Measurements from ENCODE around the gene CRYBG3. TPM values are rescaled to one million over a fixed set of nuclear protein-coding genes. Genes with fewer than 3 reads are reported as not detected.

CRYBG3 gene
- total and polyA plus RNA-seq, 2 donors: 5.4 to 9.2 TPM

DNA sequence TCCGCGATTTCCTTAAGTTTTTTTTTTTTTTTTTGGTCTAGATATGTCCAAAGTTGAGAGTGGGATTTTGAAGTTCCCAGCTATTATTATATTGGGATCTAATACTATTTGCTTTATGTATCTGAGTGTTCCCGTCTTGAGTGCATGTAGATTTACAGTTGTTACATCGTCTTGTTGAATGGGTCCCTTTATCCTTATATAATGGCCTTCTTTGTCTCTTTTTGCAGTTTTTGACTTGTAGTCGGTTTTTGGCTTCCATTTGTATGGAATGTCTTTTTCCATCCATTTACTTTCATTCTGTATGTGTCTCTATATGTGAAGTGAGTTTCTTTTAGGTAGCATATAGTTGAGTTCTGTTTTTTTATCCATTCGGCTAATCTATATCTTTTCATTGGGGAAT lies 35.6 kb downstream of the CRYBG3 start:
- Histone ChIP-seq H3K9me3 (ENCODE audit: control insufficient read depth in 2 of 2, insufficient read depth in 1 of 2, low read length in 1 of 2) (no peaks in the 10 kb centered on the region), H3K36me3 (ENCODE audit: control insufficient read depth in 2 of 2, insufficient read depth in 2 of 2, low read length in 1 of 2) (no peaks in the 10 kb centered on the region), H3K27ac (ENCODE audit: low read depth in 1 of 2, low read length in 1 of 2) (no peak overlapping the region), H3K4me3 (ENCODE audit: low read length in 2 of 2) (no peak overlapping the region), H3K4me1 (ENCODE audit: control insufficient read depth in 2 of 2, insufficient read depth in 2 of 2, low read length in 2 of 2) (no peaks in the 10 kb centered on the region), H3K27me3 (ENCODE audit: control insufficient read depth in 2 of 2, insufficient read depth in 1 of 2, low read length in 1 of 2) (no peaks in the 10 kb centered on the region)
- DNase-seq (ENCODE audit: low read depth in 6 of 9, low spot score in 9 of 9): no peak
- WGBS: 98% methylated on average over 6 of the region's 6 CpGs

DNA sequence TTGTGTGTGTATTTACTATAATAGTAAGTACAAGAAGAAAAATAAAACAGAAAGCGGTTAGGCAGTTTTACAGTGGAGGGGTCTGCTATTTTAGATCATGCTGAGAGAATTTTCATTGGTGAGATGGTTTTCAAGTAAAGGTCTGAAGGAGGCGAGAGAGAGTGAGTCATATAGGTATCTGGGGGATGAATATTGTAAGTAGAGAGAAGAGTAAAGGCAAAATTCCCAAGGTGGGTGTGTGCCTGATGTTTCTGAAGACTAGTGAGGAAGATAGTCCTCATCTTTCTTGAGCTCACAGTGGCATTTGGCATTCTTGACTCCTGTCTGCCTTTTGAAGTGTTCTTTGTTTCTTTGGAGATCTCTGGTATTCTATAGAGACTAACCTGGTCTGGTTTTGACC lies 38.6 kb downstream of the CRYBG3 start:
- Histone ChIP-seq H3K36me3 (ENCODE audit: control insufficient read depth in 2 of 2, insufficient read depth in 2 of 2, low read length in 1 of 2) (no peaks in the 10 kb centered on the region), H3K4me3 (ENCODE audit: low read length in 2 of 2) (no peak overlapping the region), H3K4me1 (ENCODE audit: control insufficient read depth in 2 of 2, insufficient read depth in 2 of 2, low read length in 2 of 2) (no peaks in the 10 kb centered on the region), H3K9me3 (ENCODE audit: control insufficient read depth in 2 of 2, insufficient read depth in 1 of 2, low read length in 1 of 2) (no peaks in the 10 kb centered on the region), H3K27me3 (ENCODE audit: control insufficient read depth in 2 of 2, insufficient read depth in 1 of 2, low read length in 1 of 2) (no peaks in the 10 kb centered on the region), H3K27ac (ENCODE audit: low read depth in 1 of 2, low read length in 1 of 2) (no peak overlapping the region)
- DNase-seq (ENCODE audit: low read depth in 6 of 9, low spot score in 9 of 9): no peak
- 94% methylated on average over 2 of the region's 2 CpGs for WGBS

DNA sequence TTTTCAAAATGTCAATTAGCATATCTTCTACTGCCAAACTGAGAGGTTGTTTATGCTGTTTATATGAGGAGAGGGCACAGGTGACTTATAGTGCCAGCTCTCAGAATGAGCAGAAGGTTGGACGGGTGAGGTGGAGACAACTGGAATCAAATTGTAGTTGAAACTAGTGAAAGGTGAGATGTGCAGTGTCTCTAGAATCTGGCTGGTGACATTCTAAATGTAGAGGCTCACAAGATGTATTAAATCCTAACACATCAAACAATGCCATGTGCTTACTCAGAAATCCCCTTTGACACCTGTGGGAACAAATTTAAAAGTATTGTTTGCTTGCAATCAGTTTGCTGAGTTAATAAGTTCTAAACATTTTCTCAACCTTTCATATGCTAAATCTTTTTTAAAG lies 40.8 kb downstream of the CRYBG3 start:
- no peak overlapping the region for H3K27ac ChIP-seq (ENCODE audit: low read depth in 1 of 2, low read length in 1 of 2)
- H3K36me3 ChIP-seq (ENCODE audit: control insufficient read depth in 2 of 2, insufficient read depth in 2 of 2, low read length in 1 of 2): no peaks in the 10 kb centered on the region
- DNase-seq (ENCODE audit: low read depth in 6 of 9, low spot score in 9 of 9): no peak
- WGBS: 98% methylated on average over 1 of the region's 1 CpG
- H3K4me1 ChIP-seq (ENCODE audit: control insufficient read depth in 2 of 2, insufficient read depth in 2 of 2, low read length in 2 of 2): no peaks in the 10 kb centered on the region
- H3K27me3 ChIP-seq (ENCODE audit: control insufficient read depth in 2 of 2, insufficient read depth in 1 of 2, low read length in 1 of 2): no peaks in the 10 kb centered on the region
- H3K4me3 ChIP-seq (ENCODE audit: low read length in 2 of 2): no peak overlapping the region
- no peaks in the 10 kb centered on the region for H3K9me3 ChIP-seq (ENCODE audit: control insufficient read depth in 2 of 2, insufficient read depth in 1 of 2, low read length in 1 of 2)

DNA sequence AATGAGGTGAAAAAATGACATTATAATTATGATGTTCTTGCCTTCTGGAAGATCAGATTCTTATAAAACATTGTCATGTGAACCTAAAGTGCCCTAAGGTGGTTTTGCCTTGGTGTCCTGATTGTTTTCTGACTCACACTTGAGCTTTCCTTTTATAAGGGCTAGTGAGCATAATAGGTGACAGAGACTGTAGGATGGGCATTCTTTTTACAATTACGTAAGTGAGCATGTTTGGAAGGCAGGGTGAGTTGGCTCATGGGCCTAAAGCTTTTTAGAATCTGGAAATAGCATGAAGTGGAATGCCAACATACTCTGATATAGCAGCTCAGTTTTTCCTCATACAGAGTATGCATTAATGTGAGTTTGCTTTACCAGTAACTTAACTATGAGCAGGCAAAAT lies 41.2 kb downstream of the CRYBG3 start:
- H3K27me3 ChIP-seq (ENCODE audit: control insufficient read depth in 2 of 2, insufficient read depth in 1 of 2, low read length in 1 of 2): no peaks in the 10 kb centered on the region
- H3K4me1 ChIP-seq (ENCODE audit: control insufficient read depth in 2 of 2, insufficient read depth in 2 of 2, low read length in 2 of 2): no peaks in the 10 kb centered on the region
- 100% methylated on average over 1 of the region's 1 CpG for WGBS
- H3K9me3 ChIP-seq (ENCODE audit: control insufficient read depth in 2 of 2, insufficient read depth in 1 of 2, low read length in 1 of 2): no peaks in the 10 kb centered on the region
- no peak for DNase-seq (ENCODE audit: low read depth in 6 of 9, low spot score in 9 of 9)
- H3K4me3 ChIP-seq (ENCODE audit: low read length in 2 of 2): no peak overlapping the region
- H3K27ac ChIP-seq (ENCODE audit: low read depth in 1 of 2, low read length in 1 of 2): no peak overlapping the region
- no peaks in the 10 kb centered on the region for H3K36me3 ChIP-seq (ENCODE audit: control insufficient read depth in 2 of 2, insufficient read depth in 2 of 2, low read length in 1 of 2)

DNA sequence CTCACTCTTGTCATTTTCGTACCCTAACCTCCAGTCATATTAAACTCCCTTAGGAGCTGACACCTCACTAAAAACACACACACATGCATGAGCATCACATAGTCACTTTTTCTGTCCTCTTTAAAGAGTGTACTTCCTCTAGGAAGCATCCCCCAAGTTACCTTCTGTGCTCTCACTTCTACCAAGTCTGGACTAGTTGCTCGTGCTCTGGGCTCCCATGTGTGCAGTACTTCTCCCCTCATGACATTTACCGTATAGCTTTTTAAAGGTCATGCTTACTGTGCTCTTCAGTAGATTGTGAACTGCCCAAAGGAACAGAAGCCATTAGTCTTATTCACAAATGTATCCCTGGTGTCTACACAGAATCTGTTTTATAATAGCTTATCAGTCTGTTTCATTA lies 42.0 kb downstream of the CRYBG3 start:
- Histone ChIP-seq H3K4me3 (ENCODE audit: low read length in 2 of 2) (no peak overlapping the region), H3K27me3 (ENCODE audit: control insufficient read depth in 2 of 2, insufficient read depth in 1 of 2, low read length in 1 of 2) (no peaks in the 10 kb centered on the region), H3K36me3 (ENCODE audit: control insufficient read depth in 2 of 2, insufficient read depth in 2 of 2, low read length in 1 of 2) (no peaks in the 10 kb centered on the region), H3K4me1 (ENCODE audit: control insufficient read depth in 2 of 2, insufficient read depth in 2 of 2, low read length in 2 of 2) (no peaks in the 10 kb centered on the region), H3K9me3 (ENCODE audit: control insufficient read depth in 2 of 2, insufficient read depth in 1 of 2, low read length in 1 of 2) (no peaks in the 10 kb centered on the region), H3K27ac (ENCODE audit: low read depth in 1 of 2, low read length in 1 of 2) (no peak overlapping the region)
- no peak for DNase-seq (ENCODE audit: low read depth in 6 of 9, low spot score in 9 of 9)
- 96% methylated on average over 3 of the region's 3 CpGs for WGBS

DNA sequence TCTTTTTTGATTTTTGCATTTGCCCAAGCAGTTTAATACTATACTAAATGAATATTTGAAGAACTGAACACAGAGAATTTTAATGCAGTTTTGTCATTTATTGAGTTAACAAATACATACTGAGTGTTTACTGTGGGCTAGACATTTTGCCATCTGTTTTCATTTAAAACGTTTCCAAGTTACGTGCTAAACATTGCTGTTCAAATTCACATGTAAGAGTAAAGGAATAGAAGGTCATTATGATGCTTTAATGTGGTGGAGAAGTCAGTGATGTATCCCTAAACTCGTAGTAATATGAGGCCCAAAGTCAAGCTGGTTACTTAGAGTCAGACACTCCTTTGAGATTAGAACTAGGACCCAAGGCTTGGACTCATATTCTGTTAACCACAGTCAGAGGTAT lies 49.4 kb downstream of the CRYBG3 start:
- Histone ChIP-seq H3K4me3 (ENCODE audit: low read length in 2 of 2) (no peak overlapping the region), H3K9me3 (ENCODE audit: control insufficient read depth in 2 of 2, insufficient read depth in 1 of 2, low read length in 1 of 2) (no peaks in the 10 kb centered on the region), H3K27me3 (ENCODE audit: control insufficient read depth in 2 of 2, insufficient read depth in 1 of 2, low read length in 1 of 2) (no peaks in the 10 kb centered on the region), H3K4me1 (ENCODE audit: control insufficient read depth in 2 of 2, insufficient read depth in 2 of 2, low read length in 2 of 2) (no peaks in the 10 kb centered on the region), H3K36me3 (ENCODE audit: control insufficient read depth in 2 of 2, insufficient read depth in 2 of 2, low read length in 1 of 2) (no peaks in the 10 kb centered on the region), H3K27ac (ENCODE audit: low read depth in 1 of 2, low read length in 1 of 2) (no peak overlapping the region)
- no peak for DNase-seq (ENCODE audit: low read depth in 6 of 9, low spot score in 9 of 9)
- 95% methylated on average over 3 of the region's 3 CpGs for WGBS

DNA sequence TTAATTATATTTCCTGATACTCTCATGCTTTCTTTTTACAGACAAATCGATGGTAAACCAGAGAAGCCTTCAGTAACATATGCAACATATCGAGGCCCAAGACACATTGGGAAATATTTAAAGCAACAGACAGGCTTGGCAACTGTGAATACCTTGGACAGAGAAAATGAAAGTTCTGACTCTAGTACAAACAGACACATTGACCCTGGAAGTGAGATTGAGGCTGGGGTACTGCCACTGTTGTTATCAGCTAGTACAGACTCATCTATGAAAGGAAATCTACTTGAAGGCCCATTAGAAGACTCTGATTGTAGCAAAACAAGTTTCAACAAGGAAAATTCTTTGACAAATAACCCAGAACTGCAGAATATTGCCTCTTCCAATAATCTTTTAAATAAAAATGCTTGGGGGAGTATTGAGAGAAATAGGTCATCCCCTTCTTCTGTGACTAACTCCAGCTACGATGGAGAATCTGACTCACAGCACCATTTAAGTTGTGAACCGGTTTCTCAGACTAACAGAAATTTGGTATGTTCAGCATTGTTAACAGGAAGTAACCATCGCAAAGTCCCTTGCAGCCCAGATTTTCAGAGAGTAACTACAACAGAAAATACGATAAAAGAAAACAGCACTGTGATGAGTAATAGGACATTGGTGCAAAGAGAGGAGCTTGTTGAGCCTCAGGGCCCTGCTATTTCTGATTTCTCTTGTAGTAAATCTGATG lies 50.2 kb downstream of the CRYBG3 start:
- Histone ChIP-seq H3K36me3 (ENCODE audit: control insufficient read depth in 2 of 2, insufficient read depth in 2 of 2, low read length in 1 of 2) (no peaks in the 10 kb centered on the region), H3K4me3 (ENCODE audit: low read length in 2 of 2) (no peak overlapping the region), H3K27me3 (ENCODE audit: control insufficient read depth in 2 of 2, insufficient read depth in 1 of 2, low read length in 1 of 2) (no peaks in the 10 kb centered on the region), H3K27ac (ENCODE audit: low read depth in 1 of 2, low read length in 1 of 2) (peak overlapping the region; percentile 42 to 48), H3K4me1 (ENCODE audit: control insufficient read depth in 2 of 2, insufficient read depth in 2 of 2, low read length in 2 of 2) (no peaks in the 10 kb centered on the region), H3K9me3 (ENCODE audit: control insufficient read depth in 2 of 2, insufficient read depth in 1 of 2, low read length in 1 of 2) (no peaks in the 10 kb centered on the region)
- DNase-seq (ENCODE audit: low read depth in 6 of 9, low spot score in 9 of 9): peak in 1 of 9 donors; percentile 4
- 92% methylated on average over 6 of the region's 6 CpGs for WGBS

DNA sequence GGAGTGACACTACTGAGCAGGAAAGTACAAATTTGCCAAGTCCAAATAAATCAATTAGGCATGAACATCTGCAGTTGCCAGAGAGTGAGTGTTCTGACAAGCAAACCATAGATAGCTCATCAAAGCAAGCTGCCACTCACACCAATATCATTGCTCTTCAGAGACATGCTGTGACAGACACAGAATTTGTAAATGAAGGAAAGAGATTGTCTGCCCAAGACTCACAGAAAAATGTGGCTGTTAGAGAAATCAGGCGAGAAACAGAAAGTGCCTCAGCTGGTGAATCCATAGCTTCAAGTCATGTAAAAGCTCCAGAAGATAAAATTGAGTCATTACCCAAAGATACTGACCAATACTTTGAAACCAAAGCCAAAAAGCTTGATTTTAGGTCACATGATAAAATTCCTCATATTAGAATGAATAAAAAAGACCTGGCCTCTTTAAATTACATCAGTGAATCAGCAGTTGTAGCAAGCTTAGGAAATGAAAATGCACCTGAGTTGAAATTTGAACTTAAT lies 50.8 kb downstream of the CRYBG3 start:
- Histone ChIP-seq H3K4me1 (ENCODE audit: control insufficient read depth in 2 of 2, insufficient read depth in 2 of 2, low read length in 2 of 2) (no peaks in the 10 kb centered on the region), H3K4me3 (ENCODE audit: low read length in 2 of 2) (no peak overlapping the region), H3K27ac (ENCODE audit: low read depth in 1 of 2, low read length in 1 of 2) (peak overlapping the region; percentile 22 to 42), H3K9me3 (ENCODE audit: control insufficient read depth in 2 of 2, insufficient read depth in 1 of 2, low read length in 1 of 2) (no peaks in the 10 kb centered on the region), H3K36me3 (ENCODE audit: control insufficient read depth in 2 of 2, insufficient read depth in 2 of 2, low read length in 1 of 2) (no peaks in the 10 kb centered on the region), H3K27me3 (ENCODE audit: control insufficient read depth in 2 of 2, insufficient read depth in 1 of 2, low read length in 1 of 2) (no peaks in the 10 kb centered on the region)
- DNase-seq (ENCODE audit: low read depth in 6 of 9, low spot score in 9 of 9): no peak
- WGBS: 97% methylated on average over 1 of the region's 1 CpG

DNA sequence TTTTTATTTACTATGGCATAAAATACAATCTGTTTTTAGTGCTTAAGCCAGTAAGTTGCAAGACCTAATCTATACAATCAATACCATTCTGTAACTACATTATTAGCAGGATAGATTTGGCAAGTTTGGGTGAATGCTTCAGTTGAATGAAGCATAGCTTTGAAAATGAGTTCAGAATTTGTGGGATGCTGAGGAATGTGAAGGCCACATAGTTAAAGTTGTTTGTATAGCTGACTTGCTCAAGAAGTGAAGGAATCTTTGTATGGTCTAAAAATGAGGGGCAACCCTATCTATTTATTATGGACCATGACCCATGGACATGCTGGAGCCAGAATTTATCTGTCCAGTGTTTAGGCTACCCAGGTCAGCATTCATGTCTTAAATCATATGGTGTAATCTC lies 58.5 kb downstream of the CRYBG3 start:
- no peak overlapping the region for H3K4me3 ChIP-seq (ENCODE audit: low read length in 2 of 2)
- no peaks in the 10 kb centered on the region for H3K4me1 ChIP-seq (ENCODE audit: control insufficient read depth in 2 of 2, insufficient read depth in 2 of 2, low read length in 2 of 2)
- no peaks in the 10 kb centered on the region for H3K36me3 ChIP-seq (ENCODE audit: control insufficient read depth in 2 of 2, insufficient read depth in 2 of 2, low read length in 1 of 2)
- H3K27me3 ChIP-seq (ENCODE audit: control insufficient read depth in 2 of 2, insufficient read depth in 1 of 2, low read length in 1 of 2): no peaks in the 10 kb centered on the region
- no peak for DNase-seq (ENCODE audit: low read depth in 6 of 9, low spot score in 9 of 9)
- H3K9me3 ChIP-seq (ENCODE audit: control insufficient read depth in 2 of 2, insufficient read depth in 1 of 2, low read length in 1 of 2): no peaks in the 10 kb centered on the region
- H3K27ac ChIP-seq (ENCODE audit: low read depth in 1 of 2, low read length in 1 of 2): no peak overlapping the region

All from thymus (tissue), 11 donors.